ENCODE results near the gene RIN3.

Gene RIN3

DNA sequence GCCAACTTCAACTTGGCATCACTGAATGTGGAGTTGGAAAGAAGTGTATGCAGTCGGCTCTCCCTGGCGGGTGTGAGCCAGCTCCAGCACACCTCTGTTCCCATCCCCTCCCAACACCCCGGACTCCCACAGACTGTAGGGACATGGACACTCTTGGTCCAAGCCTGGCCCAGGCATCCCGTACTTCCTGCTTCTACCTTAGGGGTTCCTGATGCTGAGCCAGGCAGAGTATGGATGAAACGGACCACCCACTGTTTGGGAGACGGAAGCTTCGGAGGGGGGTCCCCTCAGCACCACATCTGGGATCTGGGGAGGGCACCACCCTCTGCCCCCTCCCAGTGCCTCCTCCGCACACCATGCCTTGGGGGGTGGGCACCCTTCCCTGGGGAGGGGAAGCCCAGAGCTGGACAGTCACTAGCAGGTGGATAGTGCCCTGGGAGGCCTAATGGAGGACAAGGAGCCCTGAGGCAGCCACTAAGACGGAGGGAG is 172.9 kb downstream of the RIN3 start:
- H3K4me3 ChIP-seq (ENCODE audit: low read length), result no peak overlapping the region

DNA sequence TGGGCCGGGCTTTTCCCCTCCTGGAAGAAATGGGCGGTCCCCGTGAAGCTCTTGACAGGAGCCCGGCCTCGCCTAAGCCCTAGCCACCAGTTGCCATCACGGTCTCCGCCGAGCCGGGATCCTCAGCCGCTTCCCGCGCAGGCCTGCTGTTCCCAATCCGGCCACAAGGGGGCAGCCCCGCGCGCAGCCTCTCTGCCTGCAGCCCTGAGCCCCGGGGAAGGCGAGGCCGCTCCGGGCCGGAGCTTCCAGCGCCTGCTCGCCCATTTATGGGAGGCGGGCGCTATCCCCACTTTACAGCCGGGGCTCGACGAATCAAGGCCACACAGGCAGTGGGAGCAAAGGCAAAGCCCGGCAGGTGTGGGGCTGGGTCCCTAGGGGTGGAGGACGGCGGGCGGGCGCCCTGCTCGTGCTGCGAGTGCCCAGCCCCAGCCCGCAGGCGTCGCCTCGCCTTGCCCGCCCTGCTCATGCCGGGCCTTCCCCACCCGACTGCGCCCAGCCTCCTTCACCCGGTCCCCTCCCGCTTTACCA is 173.4 kb downstream of the RIN3 start:
- H3K79me2 ChIP-seq (ENCODE audit: low read length), result no peaks in the 10 kb centered on the region
- no peak overlapping the region for H3K4me3 ChIP-seq (ENCODE audit: low read length)
- peak; percentile 39 for DNase-seq
- no peak overlapping the region for H3K27ac ChIP-seq (ENCODE audit: low read length)
- TF ChIP-seq EZH2phosphoT487 (IDR thresholded peaks at IDR 0.05; ENCODE audit: low read length), result no peak
- TF ChIP-seq, protein P1, sequence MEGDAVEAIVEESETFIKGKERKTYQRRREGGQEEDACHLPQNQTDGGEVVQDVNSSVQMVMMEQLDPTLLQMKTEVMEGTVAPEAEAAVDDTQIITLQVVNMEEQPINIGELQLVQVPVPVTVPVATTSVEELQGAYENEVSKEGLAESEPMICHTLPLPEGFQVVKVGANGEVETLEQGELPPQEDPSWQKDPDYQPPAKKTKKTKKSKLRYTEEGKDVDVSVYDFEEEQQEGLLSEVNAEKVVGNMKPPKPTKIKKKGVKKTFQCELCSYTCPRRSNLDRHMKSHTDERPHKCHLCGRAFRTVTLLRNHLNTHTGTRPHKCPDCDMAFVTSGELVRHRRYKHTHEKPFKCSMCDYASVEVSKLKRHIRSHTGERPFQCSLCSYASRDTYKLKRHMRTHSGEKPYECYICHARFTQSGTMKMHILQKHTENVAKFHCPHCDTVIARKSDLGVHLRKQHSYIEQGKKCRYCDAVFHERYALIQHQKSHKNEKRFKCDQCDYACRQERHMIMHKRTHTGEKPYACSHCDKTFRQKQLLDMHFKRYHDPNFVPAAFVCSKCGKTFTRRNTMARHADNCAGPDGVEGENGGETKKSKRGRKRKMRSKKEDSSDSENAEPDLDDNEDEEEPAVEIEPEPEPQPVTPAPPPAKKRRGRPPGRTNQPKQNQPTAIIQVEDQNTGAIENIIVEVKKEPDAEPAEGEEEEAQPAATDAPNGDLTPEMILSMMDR (IDR thresholded peaks at IDR 0.05; ENCODE audit: low read length), result peak; percentile 78
- no peaks in the 10 kb centered on the region for H3K9me2 ChIP-seq (replicated peaks; ENCODE audit: insufficient read depth, low read length)
- H3K4me1 ChIP-seq (ENCODE audit: low read length), result no peaks in the 10 kb centered on the region
- no peaks in the 10 kb centered on the region for H3F3A ChIP-seq (ENCODE audit: insufficient read depth, low read length)
- no peaks in the 10 kb centered on the region for H3K27me3 ChIP-seq (replicated peaks; ENCODE audit: insufficient read depth, low read length)
- H2AFZ ChIP-seq (ENCODE audit: low read length), result peak overlapping the region; percentile 31; the same call in 1 of the 2 replicates
- H3K36me3 ChIP-seq (replicated peaks; ENCODE audit: insufficient read depth, low read length), result no peaks in the 10 kb centered on the region
- H3K9me3 ChIP-seq (replicated peaks; ENCODE audit: insufficient read depth, low read length), result no peaks in the 10 kb centered on the region
- H3K4me2 ChIP-seq (ENCODE audit: low read depth, low read length), result peak overlapping the region; percentile 59
- no peak overlapping the region for H3K9ac ChIP-seq (ENCODE audit: low read length)
- H4K20me1 ChIP-seq (ENCODE audit: insufficient read depth, low read length), result no peaks in the 10 kb centered on the region

More for the DNA sequence above, 172.9 kb downstream of the RIN3 start:
- Histone ChIP-seq H3K4me1 (ENCODE audit: low read length) (no peaks in the 10 kb centered on the region), H3K79me2 (ENCODE audit: low read length) (no peaks in the 10 kb centered on the region), H3K4me2 (ENCODE audit: low read depth, low read length) (peak overlapping the region; percentile 59), H3K36me3 (replicated peaks; ENCODE audit: insufficient read depth, low read length) (no peaks in the 10 kb centered on the region), H3F3A (ENCODE audit: insufficient read depth, low read length) (no peaks in the 10 kb centered on the region), H3K9me2 (replicated peaks; ENCODE audit: insufficient read depth, low read length) (no peaks in the 10 kb centered on the region), H3K9ac (ENCODE audit: low read length) (no peak overlapping the region), H2AFZ (ENCODE audit: low read length) (no peak overlapping the region), H3K27ac (ENCODE audit: low read length) (no peak overlapping the region), H3K9me3 (replicated peaks; ENCODE audit: insufficient read depth, low read length) (no peaks in the 10 kb centered on the region), H3K27me3 (replicated peaks; ENCODE audit: insufficient read depth, low read length) (no peaks in the 10 kb centered on the region), H4K20me1 (ENCODE audit: insufficient read depth, low read length) (no peaks in the 10 kb centered on the region)
- TF ChIP-seq, protein P1 (IDR thresholded peaks at IDR 0.05; ENCODE audit: low read length), result no peak
- TF ChIP-seq EZH2phosphoT487 (IDR thresholded peaks at IDR 0.05; ENCODE audit: low read length), result no peak
- TF ChIP-seq EZH2 (optimal IDR thresholded peaks at IDR 0.05; ENCODE audit: low read depth, low read length), result no peak
- no peak for DNase-seq

DNA sequence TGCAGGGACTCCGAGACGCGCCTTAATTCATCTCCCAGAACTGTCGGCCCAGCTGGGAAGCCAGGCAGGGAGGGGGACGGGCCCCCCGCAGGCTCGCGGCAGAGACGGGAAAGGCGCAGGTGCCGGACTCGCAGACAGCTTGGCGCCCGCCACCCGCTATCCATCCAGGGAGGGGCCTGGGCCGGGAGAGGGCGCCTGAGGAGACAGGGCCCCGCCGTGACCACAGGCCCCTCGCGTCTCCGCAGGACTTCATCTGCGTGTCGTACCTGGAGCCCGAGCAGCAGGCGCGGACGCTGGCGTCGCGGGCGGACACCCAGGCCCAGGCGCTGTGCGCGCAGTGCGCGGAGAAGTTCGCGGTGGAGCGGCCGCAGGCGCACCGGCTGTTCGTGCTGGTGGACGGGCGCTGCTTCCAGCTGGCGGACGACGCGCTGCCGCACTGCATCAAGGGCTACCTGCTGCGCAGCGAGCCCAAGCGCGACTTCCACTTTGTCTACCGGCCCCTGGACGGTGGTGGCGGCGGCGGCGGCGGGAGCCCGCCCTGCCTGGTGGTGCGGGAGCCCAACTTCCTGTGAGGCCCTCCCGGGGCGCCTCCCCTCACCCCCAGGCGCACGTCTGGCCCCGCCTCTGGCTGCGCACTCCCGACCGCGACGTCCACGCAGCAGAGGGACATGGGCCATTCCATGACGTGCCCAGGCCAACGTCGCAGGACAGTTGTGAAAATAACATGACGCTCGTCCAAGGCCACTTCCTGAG is 174.3 kb downstream of the RIN3 start:
- H3F3A ChIP-seq (ENCODE audit: insufficient read depth, low read length), result no peaks in the 10 kb centered on the region
- H3K9ac ChIP-seq (ENCODE audit: low read length), result no peak overlapping the region
- H2AFZ ChIP-seq (ENCODE audit: low read length), result no peak overlapping the region
- no peaks in the 10 kb centered on the region for H4K20me1 ChIP-seq (ENCODE audit: insufficient read depth, low read length)
- H3K27me3 ChIP-seq (replicated peaks; ENCODE audit: insufficient read depth, low read length), result no peaks in the 10 kb centered on the region
- no peak overlapping the region for H3K27ac ChIP-seq (ENCODE audit: low read length)
- H3K36me3 ChIP-seq (replicated peaks; ENCODE audit: insufficient read depth, low read length), result no peaks in the 10 kb centered on the region
- no peaks in the 10 kb centered on the region for H3K79me2 ChIP-seq (ENCODE audit: low read length)
- H3K4me2 ChIP-seq (ENCODE audit: low read depth, low read length), result no peak overlapping the region
- TF ChIP-seq EZH2 (optimal IDR thresholded peaks at IDR 0.05; ENCODE audit: low read depth, low read length), result no peak
- TF ChIP-seq EZH2phosphoT487 (IDR thresholded peaks at IDR 0.05; ENCODE audit: low read length), result no peak
- TF ChIP-seq, protein P1 (IDR thresholded peaks at IDR 0.05; ENCODE audit: low read length), result no peak
- H3K4me3 ChIP-seq (ENCODE audit: low read length), result no peak overlapping the region
- H3K4me1 ChIP-seq (ENCODE audit: low read length), result no peaks in the 10 kb centered on the region
- no peaks in the 10 kb centered on the region for H3K9me3 ChIP-seq (replicated peaks; ENCODE audit: insufficient read depth, low read length)
- DNase-seq, result no peak
- H3K9me2 ChIP-seq (replicated peaks; ENCODE audit: insufficient read depth, low read length), result no peaks in the 10 kb centered on the region
